ENCODE data around the gene EFCAB11. TPM values are rescaled to one million over a fixed set of nuclear protein-coding genes. Genes with fewer than 3 reads are reported as not detected.
A peak's percentile ranks its signal among the peaks of the same experiment; 100 is the strongest.

The EFCAB11 gene
- total and polyA plus RNA-seq, 3 experiments from 2014 or later = 2.0 to 12.1 (median 9.8) TPM

GRCh38 chr14:89813617-89814031 is 140.9 kb downstream of the EFCAB11 start:
- Histone ChIP-seq H3K27me3 (ENCODE audit: insufficient read depth, low read length, poor library complexity, severe bottlenecking) (no peaks in the 10 kb centered on the region), H3K4me1 (ENCODE audit: insufficient read depth, low read length) (no peaks in the 10 kb centered on the region), H3K36me3 (ENCODE audit: insufficient read depth, low read length) (no peaks in the 10 kb centered on the region), H3K9me3 (ENCODE audit: low read length) (no peaks in the 10 kb centered on the region), H3K27ac (ENCODE audit: low read depth, low read length) (no peak overlapping the region), H3K4me3 (ENCODE audit: low read length) (no peak overlapping the region)
- no peaks in the 10 kb centered on the region for H3K36me3 Mint-ChIP-seq
- ChIA-PET CTCF (no interaction called here), POLR2A (no interaction called here)
- DNase-seq = no peak
- peaks cover 6 to 55% of the 10 kb centered on the region in 2 donors for H3K27me3 Mint-ChIP-seq
- H3K27ac Mint-ChIP-seq = peak overlapping the region in 1 of 8 donors; percentile 42
- H3K9me3 Mint-ChIP-seq = no peaks in the 10 kb centered on the region
- no peaks in the 10 kb centered on the region for H3K4me1 Mint-ChIP-seq
- H3K4me3 Mint-ChIP-seq = no peak overlapping the region

- Mint-ChIP-seq H3K4me1 (no peaks in the 10 kb centered on the region), H3K27me3 (peaks cover 5 to 50% of the 10 kb centered on the region in 2 donors), H3K9me3 (no peaks in the 10 kb centered on the region), H3K27ac (no peak overlapping the region), H3K36me3 (no peaks in the 10 kb centered on the region), H3K4me3 (no peak overlapping the region)
- ChIA-PET CTCF (no interaction called here), POLR2A (no interaction called here)
- H3K4me3 ChIP-seq (ENCODE audit: low read length) = no peak overlapping the region
- H3K9me3 ChIP-seq (ENCODE audit: low read length) = no peaks in the 10 kb centered on the region
- H3K27me3 ChIP-seq (ENCODE audit: insufficient read depth, low read length, poor library complexity, severe bottlenecking) = no peaks in the 10 kb centered on the region
- DNase-seq = no peak
- H3K27ac ChIP-seq (ENCODE audit: low read depth, low read length) = no peak overlapping the region
- no peaks in the 10 kb centered on the region for H3K4me1 ChIP-seq (ENCODE audit: insufficient read depth, low read length)
- no peaks in the 10 kb centered on the region for H3K36me3 ChIP-seq (ENCODE audit: insufficient read depth, low read length)
Observed at GRCh38 chr14:89811954-89812575, 142.5 kb downstream of the EFCAB11 start.

GRCh38 chr14:89810101-89810500 is 144.4 kb downstream of the EFCAB11 start:
- Histone ChIP-seq H3K36me3 (ENCODE audit: insufficient read depth, low read length) (no peaks in the 10 kb centered on the region), H3K27me3 (ENCODE audit: insufficient read depth, low read length, poor library complexity, severe bottlenecking) (no peaks in the 10 kb centered on the region)

GRCh38 chr14:89807892-89808291 is 146.6 kb downstream of the EFCAB11 start:
- Histone ChIP-seq H3K4me1 (ENCODE audit: insufficient read depth, low read length) (no peaks in the 10 kb centered on the region), H3K36me3 (ENCODE audit: insufficient read depth, low read length) (no peaks in the 10 kb centered on the region), H3K27me3 (ENCODE audit: insufficient read depth, low read length, poor library complexity, severe bottlenecking) (no peaks in the 10 kb centered on the region), H3K4me3 (ENCODE audit: low read length) (no peak overlapping the region), H3K27ac (ENCODE audit: low read depth, low read length) (no peak overlapping the region), H3K9me3 (ENCODE audit: low read length) (no peaks in the 10 kb centered on the region)
- Mint-ChIP-seq H3K27ac (no peak overlapping the region), H3K4me1 (no peaks in the 10 kb centered on the region), H3K9me3 (no peaks in the 10 kb centered on the region), H3K27me3 (peaks cover 5 to 34% of the 10 kb centered on the region in 2 donors), H3K4me3 (no peak overlapping the region), H3K36me3 (no peaks in the 10 kb centered on the region)
- ChIA-PET POLR2A (no interaction called here), CTCF (no interaction called here)
- DNase-seq = no peak

More at GRCh38 chr14:89810101-89810500, 144.4 kb downstream of the EFCAB11 start:
- Mint-ChIP-seq H3K4me1 (no peaks in the 10 kb centered on the region), H3K9me3 (no peaks in the 10 kb centered on the region), H3K27ac (no peak overlapping the region), H3K27me3 (peaks cover 5 to 50% of the 10 kb centered on the region in 2 donors), H3K36me3 (no peaks in the 10 kb centered on the region), H3K4me3 (no peak overlapping the region)
- ChIA-PET CTCF (no interaction called here), POLR2A (no interaction called here)
- no peaks in the 10 kb centered on the region for H3K9me3 ChIP-seq (ENCODE audit: low read length)
- no peak overlapping the region for H3K4me3 ChIP-seq (ENCODE audit: low read length)
- H3K4me1 ChIP-seq (ENCODE audit: insufficient read depth, low read length) = no peaks in the 10 kb centered on the region
- no peak overlapping the region for H3K27ac ChIP-seq (ENCODE audit: low read depth, low read length)
- DNase-seq = no peak

- no peaks in the 10 kb centered on the region for H3K9me3 Mint-ChIP-seq
- no peak overlapping the region for H3K27ac Mint-ChIP-seq
- peaks cover 4 to 27% of the 10 kb centered on the region in 2 donors for H3K27me3 Mint-ChIP-seq
- DNase-seq = no peak
- no peaks in the 10 kb centered on the region for H3K36me3 Mint-ChIP-seq
- H3K9me3 ChIP-seq (ENCODE audit: low read length) = no peaks in the 10 kb centered on the region
- H3K27me3 ChIP-seq (ENCODE audit: insufficient read depth, low read length, poor library complexity, severe bottlenecking) = no peaks in the 10 kb centered on the region
- H3K4me1 ChIP-seq (ENCODE audit: insufficient read depth, low read length) = no peaks in the 10 kb centered on the region
- H3K36me3 ChIP-seq (ENCODE audit: insufficient read depth, low read length) = no peaks in the 10 kb centered on the region
- POLR2A ChIA-PET = no interaction called here
- no peak overlapping the region for H3K4me3 Mint-ChIP-seq
- CTCF ChIA-PET = no interaction called here
- no peak overlapping the region for H3K27ac ChIP-seq (ENCODE audit: low read depth, low read length)
- no peak overlapping the region for H3K4me3 ChIP-seq (ENCODE audit: low read length)
- H3K4me1 Mint-ChIP-seq = no peaks in the 10 kb centered on the region
Observed at GRCh38 chr14:89807151-89807550, 147.4 kb downstream of the EFCAB11 start.

- no peak overlapping the region for H3K27ac Mint-ChIP-seq
- H3K4me3 ChIP-seq (ENCODE audit: low read length) = no peak overlapping the region
- ChIA-PET POLR2A (no interaction called here), CTCF (no interaction called here)
- no peaks in the 10 kb centered on the region for H3K9me3 Mint-ChIP-seq
- H3K36me3 ChIP-seq (ENCODE audit: insufficient read depth, low read length) = no peaks in the 10 kb centered on the region
- H3K36me3 Mint-ChIP-seq = no peaks in the 10 kb centered on the region
- H3K4me1 Mint-ChIP-seq = no peaks in the 10 kb centered on the region
- H3K27ac ChIP-seq (ENCODE audit: low read depth, low read length) = no peak overlapping the region
- no peaks in the 10 kb centered on the region for H3K27me3 ChIP-seq (ENCODE audit: insufficient read depth, low read length, poor library complexity, severe bottlenecking)
- H3K9me3 ChIP-seq (ENCODE audit: low read length) = no peaks in the 10 kb centered on the region
- H3K27me3 Mint-ChIP-seq = peaks cover 4 to 20% of the 10 kb centered on the region in 2 donors
- no peak for DNase-seq
- H3K4me3 Mint-ChIP-seq = no peak overlapping the region
- no peaks in the 10 kb centered on the region for H3K4me1 ChIP-seq (ENCODE audit: insufficient read depth, low read length)
Observed at GRCh38 chr14:89806451-89806850, 148.1 kb downstream of the EFCAB11 start.

- Mint-ChIP-seq H3K4me1 (no peaks in the 10 kb centered on the region), H3K27ac (no peak overlapping the region), H3K4me3 (no peak overlapping the region), H3K36me3 (peaks cover 0 to 4% (median 0%) of the 10 kb centered on the region in 3 donors), H3K9me3 (no peaks in the 10 kb centered on the region), H3K27me3 (peaks cover 1 to 13% of the 10 kb centered on the region in 2 donors)
- no peak overlapping the region for H3K27ac ChIP-seq (ENCODE audit: low read depth, low read length)
- CTCF ChIA-PET = no interaction called here
- H3K4me3 ChIP-seq (ENCODE audit: low read length) = no peak overlapping the region
- no peaks in the 10 kb centered on the region for H3K27me3 ChIP-seq (ENCODE audit: insufficient read depth, low read length, poor library complexity, severe bottlenecking)
- H3K9me3 ChIP-seq (ENCODE audit: low read length) = no peaks in the 10 kb centered on the region
- H3K4me1 ChIP-seq (ENCODE audit: insufficient read depth, low read length) = no peaks in the 10 kb centered on the region
- POLR2A ChIA-PET = no interaction called here
- no peak for DNase-seq
- no peaks in the 10 kb centered on the region for H3K36me3 ChIP-seq (ENCODE audit: insufficient read depth, low read length)
Observed at GRCh38 chr14:89805501-89805900, 149.0 kb downstream of the EFCAB11 start.

GRCh38 chr14:89803542-89803941 is 151.0 kb downstream of the EFCAB11 start:
- no peaks in the 10 kb centered on the region for H3K4me1 ChIP-seq (ENCODE audit: insufficient read depth, low read length)
- Mint-ChIP-seq H3K4me1 (no peaks in the 10 kb centered on the region), H3K27me3 (peaks cover 1 to 5% of the 10 kb centered on the region in 2 donors), H3K27ac (peak overlapping the region in 1 of 8 donors; percentile 42), H3K4me3 (no peak overlapping the region), H3K9me3 (no peaks in the 10 kb centered on the region), H3K36me3 (peaks cover 0 to 4% (median 0%) of the 10 kb centered on the region in 3 donors)
- H3K4me3 ChIP-seq (ENCODE audit: low read length) = no peak overlapping the region
- no peaks in the 10 kb centered on the region for H3K36me3 ChIP-seq (ENCODE audit: insufficient read depth, low read length)
- CTCF ChIA-PET = no interaction called here
- H3K27me3 ChIP-seq (ENCODE audit: insufficient read depth, low read length, poor library complexity, severe bottlenecking) = no peaks in the 10 kb centered on the region
- POLR2A ChIA-PET = no interaction called here
- H3K9me3 ChIP-seq (ENCODE audit: low read length) = no peaks in the 10 kb centered on the region
- DNase-seq = no peak
- no peak overlapping the region for H3K27ac ChIP-seq (ENCODE audit: low read depth, low read length)
